Measurements from ENCODE around the gene INPP5F.

GRCh38 chr10:119852277-119852676 lies 126.4 kb downstream of the INPP5F start:
- TF ChIP-seq GATA3 (IDR thresholded peaks at IDR 0.05; ENCODE audit: low read depth, low read length) (no peak), GATA2 (IDR thresholded peaks at IDR 0.05; ENCODE audit: low read depth, low read length) (no peak)
